ENCODE measurements around the gene EGFL6.
"Not testable (repeated sequence)": the region's sequence is repeated elsewhere in the genome, so short reads cannot be mapped to it uniquely, and the experiment has no call there.

The EGFL6 gene

GRCh38 chrX:13598877-13599276 is 29.5 kb downstream of the EGFL6 start:
- DNase-seq = no peak

DNA sequence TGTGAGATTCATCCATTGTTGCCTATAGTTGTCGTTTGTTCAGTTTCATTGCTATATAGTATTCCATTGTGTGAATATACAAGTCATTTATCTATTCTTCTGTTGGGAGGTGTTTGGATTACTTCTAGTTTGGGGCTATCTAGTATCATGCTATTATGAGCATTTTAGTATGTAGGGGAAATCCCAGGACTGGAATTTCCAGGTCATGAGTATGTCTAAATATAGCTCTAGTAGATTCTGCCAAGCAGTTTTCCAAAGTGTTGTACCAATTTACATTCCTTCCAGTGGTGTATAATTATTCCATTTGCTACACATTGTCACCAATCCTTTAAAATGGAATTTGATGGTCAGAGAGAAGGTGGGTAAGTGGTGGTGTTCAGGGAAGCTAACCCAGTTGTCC is 30.1 kb downstream of the EGFL6 start:
- DNase-seq = no peak

GRCh38 chrX:13605611-13606010 is 36.2 kb downstream of the EGFL6 start:
- DNase-seq = no peak

DNA sequence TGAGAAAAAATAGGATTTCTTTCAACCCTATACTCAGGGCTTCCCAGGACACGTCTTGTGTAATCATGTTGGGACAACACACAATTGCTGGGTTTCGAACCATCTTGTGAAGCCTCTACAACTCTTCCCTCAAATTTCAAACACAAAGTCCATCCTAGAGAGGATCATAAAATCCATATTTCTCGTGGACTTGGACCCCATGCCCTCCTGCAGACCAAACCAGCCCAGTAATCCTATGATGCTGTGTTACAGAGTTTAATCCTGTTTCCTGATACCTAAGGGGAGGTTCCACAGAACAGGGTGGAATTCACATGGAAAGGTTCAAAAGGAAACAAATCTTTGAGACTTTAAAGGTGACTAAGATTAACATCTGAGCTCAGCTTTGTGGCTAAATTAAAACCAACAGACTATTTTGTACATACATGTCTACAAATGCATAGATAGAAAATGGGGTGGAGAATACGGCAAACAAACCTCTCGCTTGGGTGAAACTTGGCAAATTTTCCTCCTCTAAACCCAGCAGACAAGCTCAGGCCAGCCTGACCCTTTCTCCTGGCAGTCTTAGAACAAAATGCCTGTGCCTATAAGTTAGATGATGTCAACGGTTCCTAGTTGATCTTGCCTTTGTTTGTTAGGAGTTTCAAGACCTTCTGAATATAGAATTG is 38.1 kb downstream of the EGFL6 start:
- DNase-seq = no peak

GRCh38 chrX:13607996-13608365 is 38.6 kb downstream of the EGFL6 start:
- DNase-seq = no peak

- no peak for DNase-seq
These were observed 44.8 kb downstream of the EGFL6 start for GRCh38 chrX:13614154-13614553.

GRCh38 chrX:13620207-13620606 is 50.8 kb downstream of the EGFL6 start:
- no peak for DNase-seq

GRCh38 chrX:13622401-13622964 is 53.1 kb downstream of the EGFL6 start:
- no peak for DNase-seq

- no peak for DNase-seq
These were observed 57.9 kb downstream of the EGFL6 start for GRCh38 chrX:13627306-13627705.

- DNase-seq = not testable (repeated sequence)
These were observed 67.8 kb downstream of the EGFL6 start for GRCh38 chrX:13637224-13637623.

GRCh38 chrX:13638021-13638420 is 68.6 kb downstream of the EGFL6 start:
- DNase-seq = no peak

- no peak for DNase-seq
These were observed 69.4 kb downstream of the EGFL6 start for GRCh38 chrX:13638826-13639225.

- DNase-seq = not testable (repeated sequence)
These were observed 72.3 kb downstream of the EGFL6 start for GRCh38 chrX:13641684-13642083.

GRCh38 chrX:13645464-13646153 is 76.2 kb downstream of the EGFL6 start:
- DNase-seq = no peak

- DNase-seq = peak; percentile 22
These were observed 76.8 kb downstream of the EGFL6 start for GRCh38 chrX:13646154-13646549.

DNA sequence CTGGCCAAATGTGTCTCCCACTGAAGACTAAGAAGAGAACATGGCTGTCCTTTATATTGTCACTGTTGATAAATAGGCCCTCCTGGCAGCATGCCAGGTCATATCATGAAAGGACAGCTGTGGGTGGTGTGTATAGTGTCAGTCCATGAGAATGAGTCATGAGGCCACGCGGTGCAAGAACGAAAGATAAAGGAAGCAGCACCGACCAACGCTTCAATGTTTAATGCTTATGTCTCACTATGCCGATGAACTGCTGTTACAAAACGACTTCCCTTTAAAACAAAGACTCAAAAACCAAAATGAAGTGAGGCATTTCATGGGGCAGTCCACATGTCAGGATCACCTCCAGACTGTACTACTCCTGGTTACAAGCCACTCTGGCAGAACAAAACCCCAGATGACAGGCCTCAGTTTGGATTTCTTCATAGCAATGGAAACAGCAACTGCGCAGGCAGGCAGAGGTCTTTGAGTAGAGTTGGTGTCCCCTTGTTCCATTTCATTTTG is 78.4 kb downstream of the EGFL6 start:
- DNase-seq = peak; percentile 58

- DNase-seq = not testable (repeated sequence)
These were observed 78.9 kb downstream of the EGFL6 start for GRCh38 chrX:13648336-13648735.

DNA sequence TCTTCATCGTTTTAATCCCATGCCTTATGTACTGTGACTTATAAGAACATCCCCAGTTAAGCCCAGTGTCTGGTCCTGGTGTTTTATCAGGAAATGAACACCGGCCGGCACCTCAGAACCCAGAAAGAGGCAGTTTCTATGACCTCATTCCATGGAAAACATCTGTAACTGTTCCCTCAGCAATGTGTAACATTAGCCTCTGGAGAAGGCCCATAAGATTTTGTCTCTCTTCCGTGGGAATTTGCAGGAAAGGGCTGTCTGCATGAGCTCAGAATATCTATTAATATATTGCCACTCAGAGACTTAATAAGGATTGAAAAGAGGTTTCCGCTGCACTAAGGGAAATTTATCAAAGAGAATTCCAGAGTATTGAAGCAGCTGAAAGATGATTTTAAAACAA is 80.4 kb downstream of the EGFL6 start:
- DNase-seq = no peak

DNA sequence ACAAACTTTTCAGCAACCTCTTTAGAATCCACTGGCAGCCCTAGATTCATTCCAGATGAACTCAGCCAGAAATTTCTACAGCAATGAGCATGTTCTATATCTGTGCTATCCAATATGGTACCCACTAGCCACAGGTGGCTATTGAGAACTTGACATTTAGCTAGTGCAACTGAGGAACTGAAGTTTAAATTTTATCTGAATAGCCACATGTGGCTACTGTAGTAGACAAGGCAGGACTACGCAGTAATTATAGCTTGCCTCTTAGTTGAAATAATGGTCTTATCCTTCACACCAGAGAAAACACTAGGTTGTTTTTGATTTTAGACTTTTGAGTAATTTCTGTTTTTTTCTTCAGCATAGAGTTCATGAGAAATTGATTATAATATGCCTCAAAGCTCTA is 80.9 kb downstream of the EGFL6 start:
- no peak for DNase-seq

DNA sequence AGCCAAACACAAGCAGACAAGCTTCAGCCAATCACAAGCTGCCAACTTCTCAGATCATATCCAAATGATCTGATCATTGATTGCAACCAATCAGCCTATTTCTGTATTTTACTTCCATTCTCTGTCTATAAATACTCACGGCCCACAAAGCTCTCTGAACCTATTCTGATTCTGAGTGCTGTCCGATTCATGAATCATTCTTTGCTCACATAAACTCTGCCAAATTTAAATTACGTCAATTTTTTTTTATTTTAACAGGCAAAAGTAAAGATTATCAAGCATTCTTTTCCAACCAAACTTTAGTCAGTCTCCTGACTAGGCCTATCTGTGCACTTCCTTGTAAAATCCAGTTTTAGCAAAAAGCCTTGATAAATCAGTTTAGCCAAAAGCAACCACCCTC is 81.7 kb downstream of the EGFL6 start:
- no peak for DNase-seq

DNA sequence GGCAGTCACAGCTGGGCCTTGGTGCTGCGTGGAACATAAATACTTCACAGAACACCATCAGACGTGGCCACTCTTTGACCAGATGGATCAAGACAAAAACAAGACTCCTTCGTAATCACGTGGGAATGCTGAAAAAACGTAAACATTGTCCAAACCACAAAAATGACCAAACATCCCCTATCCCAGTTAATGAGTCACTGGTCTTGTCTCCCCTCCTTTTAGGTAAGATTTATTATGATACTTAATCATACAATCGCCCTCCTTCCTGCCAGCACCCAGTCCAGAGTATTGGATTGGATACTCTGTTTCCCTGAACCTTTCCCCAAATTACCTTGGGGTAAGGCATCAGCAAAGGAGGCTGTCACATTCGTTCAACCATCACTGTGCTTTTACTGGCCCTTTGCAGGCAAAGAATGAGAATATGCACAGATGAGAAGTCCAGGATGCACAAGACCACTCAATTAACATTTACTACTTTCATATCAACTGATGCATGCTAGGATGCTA is 82.9 kb downstream of the EGFL6 start:
- no peak for DNase-seq

DNA sequence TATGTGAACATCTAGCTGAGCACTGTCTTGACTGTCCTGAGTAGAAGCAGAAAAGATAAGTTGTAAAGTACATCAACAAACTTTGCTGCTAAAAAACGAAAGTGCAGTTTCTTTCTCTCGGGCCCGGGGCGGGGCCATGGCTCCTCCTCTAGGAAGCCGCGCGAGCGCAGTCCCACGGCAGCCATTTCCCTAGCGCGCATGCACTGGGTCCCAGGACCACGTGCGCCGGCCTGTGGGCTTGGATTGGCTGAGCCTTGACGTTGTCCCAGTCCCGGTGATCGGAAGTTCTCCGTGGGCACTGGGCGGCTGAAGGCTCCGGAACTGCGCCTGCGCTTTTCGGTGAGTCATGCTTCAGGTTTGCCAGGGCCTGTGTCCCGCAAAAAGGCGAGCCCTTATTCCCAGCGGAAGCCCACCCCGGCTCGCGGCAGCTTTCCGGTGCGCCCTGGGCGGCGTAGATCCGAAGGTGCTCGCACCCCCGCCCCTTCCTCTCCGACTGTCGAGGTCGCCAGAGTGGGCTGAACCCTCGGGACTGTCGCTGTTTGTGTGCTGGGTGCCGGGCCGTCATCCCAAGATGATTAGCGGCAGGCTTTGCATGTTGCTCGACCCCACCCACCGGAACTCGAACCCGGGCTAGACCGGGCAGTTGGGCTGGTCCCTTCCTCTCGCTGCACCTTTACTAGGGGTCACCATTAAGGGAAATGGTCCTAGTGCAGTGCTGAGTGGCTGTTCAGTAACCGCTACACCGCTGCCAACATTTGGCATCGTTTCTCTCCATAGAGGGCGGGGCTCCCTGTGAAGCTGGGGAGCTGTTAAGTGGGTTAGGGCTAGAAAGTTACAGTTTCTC is 83.7 kb downstream of the EGFL6 start, which contains the start of gene TCEANC:
Gene TCEANC, plus strand, starts transcription at position 292 of the 844 bp plus-strand sequence. CDS start 9,368 bp downstream, outside the sequence.
- DNase-seq = peak; percentile 93

DNA sequence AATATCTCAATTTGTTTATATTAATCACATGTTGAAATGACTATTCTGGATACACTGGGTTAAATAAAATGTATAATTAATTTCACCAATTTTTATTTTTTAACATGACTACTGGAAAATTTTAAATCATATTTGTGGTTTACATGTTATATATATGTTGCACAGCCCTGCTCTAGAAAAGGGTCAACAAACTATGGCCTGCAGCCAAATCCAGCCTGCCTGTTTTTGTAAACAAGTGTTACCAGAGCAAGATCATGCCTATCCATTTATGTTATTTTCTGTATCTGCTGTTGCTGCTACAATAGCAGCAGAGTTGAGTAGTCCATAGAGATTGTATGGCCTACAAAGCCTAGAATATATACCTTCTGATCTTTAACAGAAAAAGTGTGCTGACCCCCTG is 84.7 kb downstream of the EGFL6 start:
- DNase-seq = no peak

Data from COR-L47 (cell line).